Measurements from ENCODE around the gene TCL1B.
"Not testable (repeated sequence)": the region's sequence is repeated elsewhere in the genome, so short reads cannot be mapped to it uniquely, and the experiment has no call there.

TCL1B gene

DNA sequence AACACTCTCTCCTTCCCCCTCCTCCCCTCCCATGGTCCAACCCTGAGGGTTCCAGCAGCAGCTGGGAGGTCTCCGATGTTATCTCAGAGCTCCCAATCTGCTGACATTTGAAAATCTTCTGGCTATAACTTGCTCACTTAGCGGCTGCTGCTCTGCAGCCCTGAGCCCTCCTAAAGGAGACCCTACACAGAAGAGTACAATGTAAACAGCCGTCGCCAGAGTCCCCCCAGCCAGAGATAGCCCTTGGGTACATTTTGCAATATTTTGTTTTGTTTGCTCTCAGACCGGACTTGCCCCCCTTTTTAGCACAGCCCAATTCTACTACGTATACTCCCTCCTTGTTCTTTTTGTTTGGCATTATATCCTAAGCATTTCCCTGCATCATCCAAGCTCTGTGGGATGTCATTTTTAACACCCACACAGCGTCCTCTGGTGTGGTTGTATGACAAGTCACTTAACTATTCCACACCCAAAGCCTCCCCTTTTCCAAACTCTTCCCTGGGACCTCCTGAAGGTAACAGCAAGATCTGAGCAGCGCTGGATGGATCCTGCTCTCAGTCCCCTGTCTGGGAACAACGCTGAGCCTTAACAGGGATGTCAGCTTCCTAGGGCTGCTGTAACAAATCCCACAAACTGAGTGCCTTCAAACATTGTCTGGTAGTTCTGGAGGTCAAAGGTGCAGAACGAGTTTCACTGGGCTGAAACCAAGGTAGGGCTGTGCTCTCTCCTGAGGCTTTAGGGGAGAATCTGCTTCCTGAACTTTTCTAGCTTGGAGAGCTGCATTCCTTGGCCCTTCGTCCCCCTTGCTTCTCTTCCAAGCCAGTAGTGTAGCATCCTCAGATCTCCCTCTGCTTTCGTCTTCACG is 25.3 kb upstream of the TCL1B start:
- Mint-ChIP-seq H3K27me3 (peaks cover 5% of the 10 kb centered on the region), H3K4me1 (peaks cover 7% of the 10 kb centered on the region), H3K27ac (no peak overlapping the region), H3K9me3 (no peaks in the 10 kb centered on the region), H3K36me3 (no peaks in the 10 kb centered on the region), H3K4me3 (no peak overlapping the region)
- no peak for DNase-seq
- CTCF ChIA-PET = no interaction called here

- Mint-ChIP-seq H3K4me1 (peaks cover 7% of the 10 kb centered on the region), H3K36me3 (no peaks in the 10 kb centered on the region), H3K27ac (no peak overlapping the region), H3K27me3 (peaks cover 5% of the 10 kb centered on the region), H3K4me3 (no peak overlapping the region), H3K9me3 (no peaks in the 10 kb centered on the region)
- CTCF ChIA-PET = no interaction called here
- no peak for DNase-seq
Measured at GRCh38 chr14:95662376-95663186, 23.6 kb upstream of the TCL1B start.

- CTCF ChIA-PET = no interaction called here
- DNase-seq = no peak
- H3K27me3 Mint-ChIP-seq = peaks cover 5% of the 10 kb centered on the region
- H3K9me3 Mint-ChIP-seq = no peaks in the 10 kb centered on the region
- no peaks in the 10 kb centered on the region for H3K36me3 Mint-ChIP-seq
- H3K4me3 Mint-ChIP-seq = no peak overlapping the region
- H3K27ac Mint-ChIP-seq = no peak overlapping the region
- H3K4me1 Mint-ChIP-seq = peaks cover 7% of the 10 kb centered on the region
Measured at GRCh38 chr14:95663226-95663797, 22.9 kb upstream of the TCL1B start.

DNA sequence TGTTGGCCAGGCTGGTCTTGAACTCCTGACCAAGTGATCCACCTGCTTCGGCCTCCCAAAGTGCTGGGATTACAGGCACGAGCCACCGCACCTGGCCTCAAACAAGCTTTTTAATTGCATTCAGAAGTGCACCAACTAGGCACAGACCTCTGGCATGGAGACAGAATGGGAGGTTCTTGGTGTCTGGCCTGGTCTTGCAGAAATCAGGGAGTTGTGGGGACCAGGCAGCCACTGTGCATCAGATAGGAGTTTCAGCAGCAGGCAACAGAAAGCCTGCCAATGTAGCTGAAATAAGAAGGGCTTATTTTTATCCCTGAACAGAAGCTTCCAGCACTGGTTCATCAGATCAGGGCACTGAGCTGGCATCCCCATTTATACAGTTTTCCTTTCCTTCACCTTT is 22.2 kb upstream of the TCL1B start:
- CTCF ChIA-PET = no interaction called here
- Mint-ChIP-seq H3K36me3 (no peaks in the 10 kb centered on the region), H3K27me3 (peaks cover 5% of the 10 kb centered on the region), H3K9me3 (no peaks in the 10 kb centered on the region), H3K27ac (no peak overlapping the region), H3K4me3 (no peak overlapping the region), H3K4me1 (peaks cover 7% of the 10 kb centered on the region)
- no peak for DNase-seq

- CTCF ChIA-PET = interaction anchor here (1.0 kb wide), 1 partner anchor 19 kb away, joined by 3 read pairs; no protein-coding TSS in a partner anchor
- no peak for DNase-seq
- no peak overlapping the region for H3K27ac Mint-ChIP-seq
- H3K4me1 Mint-ChIP-seq = peaks cover 7% of the 10 kb centered on the region
- no peaks in the 10 kb centered on the region for H3K9me3 Mint-ChIP-seq
- no peak overlapping the region for H3K4me3 Mint-ChIP-seq
- peaks cover 5% of the 10 kb centered on the region for H3K27me3 Mint-ChIP-seq
- H3K36me3 Mint-ChIP-seq = no peaks in the 10 kb centered on the region
Measured at GRCh38 chr14:95664546-95664945, 21.7 kb upstream of the TCL1B start.

DNA sequence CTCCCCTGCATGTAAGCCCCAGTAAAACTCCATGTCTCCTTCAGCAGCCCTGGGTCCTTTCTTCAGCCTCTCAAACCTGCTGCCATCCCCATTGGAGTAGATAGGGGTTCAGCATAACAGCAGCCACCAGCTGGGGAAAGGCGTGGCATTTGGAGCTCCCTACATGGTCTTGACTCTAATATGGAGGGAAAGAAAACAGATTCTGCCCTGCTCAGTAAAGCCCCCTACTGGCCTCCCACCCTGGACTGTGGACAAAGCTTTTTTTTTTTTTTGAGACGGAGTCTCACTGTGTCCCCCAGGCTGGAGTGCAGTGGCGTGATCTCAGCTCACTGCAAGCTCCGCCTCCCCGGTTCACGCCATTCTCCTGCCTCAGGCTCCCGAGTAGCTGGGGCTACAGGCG is 20.7 kb upstream of the TCL1B start:
- H3K27me3 Mint-ChIP-seq, H3K27ac Mint-ChIP-seq: not testable (repeated sequence)

GRCh38 chr14:95666450-95666849 is 19.8 kb upstream of the TCL1B start:
- Mint-ChIP-seq H3K27ac (no peak overlapping the region), H3K27me3 (no peaks in the 10 kb centered on the region), H3K36me3 (no peaks in the 10 kb centered on the region), H3K4me1 (peaks cover 7% of the 10 kb centered on the region), H3K4me3 (no peak overlapping the region), H3K9me3 (no peaks in the 10 kb centered on the region)
- CTCF ChIA-PET = no interaction called here
- DNase-seq = no peak

More for the DNA sequence above, 20.7 kb upstream of the TCL1B start:
- H3K36me3 Mint-ChIP-seq, H3K4me1 Mint-ChIP-seq, DNase-seq, H3K9me3 Mint-ChIP-seq, H3K4me3 Mint-ChIP-seq: not testable (repeated sequence)
- CTCF ChIA-PET = interaction anchor here (1.0 kb wide), 1 partner anchor 19 kb away, joined by 3 read pairs; no protein-coding TSS in a partner anchor

DNA sequence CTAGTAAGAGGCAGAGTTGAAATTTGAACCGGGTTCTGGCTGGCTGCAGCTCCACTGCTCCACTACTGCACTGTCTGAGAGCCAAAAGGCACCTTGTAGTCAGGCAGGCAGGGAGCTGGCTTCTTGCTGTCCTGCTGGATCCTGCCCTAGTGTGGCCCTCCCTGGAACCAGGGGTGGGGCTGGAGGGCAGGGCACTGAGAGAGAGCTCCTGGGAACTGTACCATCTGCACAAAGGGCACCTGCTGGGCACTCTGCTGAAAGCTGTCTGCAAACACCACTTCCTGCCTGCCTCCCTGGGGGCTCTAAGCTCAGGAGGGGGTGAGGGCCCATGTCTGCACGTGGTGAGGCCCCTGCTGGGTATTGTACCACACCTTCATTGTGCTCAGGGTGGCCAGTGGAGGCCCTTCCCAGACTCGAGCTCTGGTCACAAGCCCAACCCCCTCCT is 19.0 kb upstream of the TCL1B start:
- H3K27me3 Mint-ChIP-seq = no peaks in the 10 kb centered on the region
- no peaks in the 10 kb centered on the region for H3K9me3 Mint-ChIP-seq
- DNase-seq = no peak
- CTCF ChIA-PET = interaction anchor here (1.2 kb wide), 1 partner anchor 16 kb away, joined by 5 read pairs; no protein-coding TSS in a partner anchor
- H3K27ac Mint-ChIP-seq = no peak overlapping the region
- peaks cover 6% of the 10 kb centered on the region for H3K4me1 Mint-ChIP-seq
- H3K36me3 Mint-ChIP-seq = no peaks in the 10 kb centered on the region
- no peak overlapping the region for H3K4me3 Mint-ChIP-seq

- CTCF ChIA-PET = no interaction called here
- H3K27ac Mint-ChIP-seq = no peak overlapping the region
- no peak for DNase-seq
- H3K9me3 Mint-ChIP-seq = no peaks in the 10 kb centered on the region
- peaks cover under 1% of the 10 kb centered on the region for H3K27me3 Mint-ChIP-seq
- H3K36me3 Mint-ChIP-seq = no peaks in the 10 kb centered on the region
- H3K4me1 Mint-ChIP-seq = no peaks in the 10 kb centered on the region
- H3K4me3 Mint-ChIP-seq = no peak overlapping the region
Measured at GRCh38 chr14:95668235-95668772, 17.9 kb upstream of the TCL1B start.

DNA sequence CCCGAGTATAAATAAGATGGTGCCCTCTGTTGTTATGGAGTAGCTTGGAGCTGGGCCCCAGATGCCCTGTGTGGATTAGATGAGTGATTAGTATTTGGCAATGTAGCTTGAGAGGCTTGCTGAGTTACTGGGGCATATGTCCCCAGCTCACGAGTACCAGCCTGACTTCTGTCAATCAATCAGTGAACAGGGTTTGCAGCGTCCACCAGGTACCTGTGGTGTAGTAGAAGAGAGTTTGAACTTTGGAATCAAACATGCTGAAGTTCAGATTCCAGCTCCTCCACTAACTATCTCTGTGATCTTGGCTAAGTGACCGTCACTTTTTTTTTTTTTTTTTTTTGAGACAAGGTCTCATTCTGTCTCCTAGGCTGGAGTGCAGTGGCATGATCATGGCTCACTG is 11.6 kb upstream of the TCL1B start:
- CTCF ChIA-PET = no interaction called here
- Mint-ChIP-seq H3K9me3 (no peaks in the 10 kb centered on the region), H3K27me3 (peaks cover 20% of the 10 kb centered on the region), H3K4me3 (no peak overlapping the region), H3K27ac (no peak overlapping the region), H3K4me1 (no peaks in the 10 kb centered on the region), H3K36me3 (no peaks in the 10 kb centered on the region)
- no peak for DNase-seq

DNA sequence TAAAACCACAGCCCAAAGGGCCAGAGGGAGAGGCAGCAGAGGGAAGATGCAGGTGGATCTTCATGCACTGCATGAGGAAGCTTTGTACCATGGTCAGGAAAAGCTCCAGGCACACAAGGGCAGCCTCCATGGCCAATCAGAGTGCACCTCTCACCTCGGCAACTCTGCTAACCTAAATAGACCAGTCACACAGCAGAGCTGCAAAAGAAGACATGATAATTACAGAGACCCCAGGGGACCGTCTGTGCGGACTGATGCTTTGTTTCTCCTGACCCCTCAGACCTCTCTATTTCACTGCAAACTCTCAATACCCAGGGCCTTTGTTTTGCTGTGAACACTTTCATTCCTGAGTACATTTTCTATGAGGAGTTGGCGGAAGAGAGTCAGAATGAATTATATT is 10.7 kb upstream of the TCL1B start:
- Mint-ChIP-seq H3K27ac (no peak overlapping the region), H3K4me1 (no peaks in the 10 kb centered on the region), H3K36me3 (no peaks in the 10 kb centered on the region), H3K9me3 (no peaks in the 10 kb centered on the region), H3K27me3 (peaks cover 28% of the 10 kb centered on the region), H3K4me3 (no peak overlapping the region)
- CTCF ChIA-PET = no interaction called here
- no peak for DNase-seq

- DNase-seq = no peak
- H3K27me3 Mint-ChIP-seq = peaks cover 30% of the 10 kb centered on the region
- no peak overlapping the region for H3K4me3 Mint-ChIP-seq
- H3K9me3 Mint-ChIP-seq = no peaks in the 10 kb centered on the region
- no peaks in the 10 kb centered on the region for H3K4me1 Mint-ChIP-seq
- no peaks in the 10 kb centered on the region for H3K36me3 Mint-ChIP-seq
- H3K27ac Mint-ChIP-seq = no peak overlapping the region
- CTCF ChIA-PET = no interaction called here
Measured at GRCh38 chr14:95677179-95677835, 8.9 kb upstream of the TCL1B start.

GRCh38 chr14:95679148-95679815 is 6.9 kb upstream of the TCL1B start:
- Mint-ChIP-seq H3K4me3 (no peak overlapping the region), H3K27ac (no peak overlapping the region), H3K27me3 (peaks cover 32% of the 10 kb centered on the region), H3K36me3 (no peaks in the 10 kb centered on the region), H3K4me1 (no peaks in the 10 kb centered on the region), H3K9me3 (no peaks in the 10 kb centered on the region)
- no peak for DNase-seq
- CTCF ChIA-PET = no interaction called here

All from activated naive CD4-positive, alpha-beta T cell treated with anti-CD3 and anti-CD28 coated beads, Interleukin-2, amount 10 ng/mL, durations not matched to agents 7 days and 5 days (primary cell).